ENCODE measurements around the gene TSSC4. TPM values are rescaled to one million over a fixed set of nuclear protein-coding genes. Genes with fewer than 3 reads are reported as not detected.

TSSC4 gene
- 55.6 and 55.8 TPM in 2 replicates for total RNA-seq

GRCh38 chr11:2400069-2400761 lies at the start of gene TSSC4:
TSS of gene TSSC4 (plus strand) at chr11:2400750. CDS start at chr11:2402634, 1,884 bp downstream.

GRCh38 chr11:2376751-2377451 lies 23.6 kb upstream of the TSSC4 start, which contains the start of gene CD81:
TSS of gene CD81 (plus strand) at chr11:2377310. CDS start at chr11:2377550, 240 bp downstream.

GRCh38 chr11:2443881-2444820 lies 43.6 kb downstream of the TSSC4 start, which contains the start of gene TRPM5:
TSS of gene TRPM5 (minus strand) at chr11:2444514. CDS start at chr11:2423036, 21,478 bp downstream.

DNA sequence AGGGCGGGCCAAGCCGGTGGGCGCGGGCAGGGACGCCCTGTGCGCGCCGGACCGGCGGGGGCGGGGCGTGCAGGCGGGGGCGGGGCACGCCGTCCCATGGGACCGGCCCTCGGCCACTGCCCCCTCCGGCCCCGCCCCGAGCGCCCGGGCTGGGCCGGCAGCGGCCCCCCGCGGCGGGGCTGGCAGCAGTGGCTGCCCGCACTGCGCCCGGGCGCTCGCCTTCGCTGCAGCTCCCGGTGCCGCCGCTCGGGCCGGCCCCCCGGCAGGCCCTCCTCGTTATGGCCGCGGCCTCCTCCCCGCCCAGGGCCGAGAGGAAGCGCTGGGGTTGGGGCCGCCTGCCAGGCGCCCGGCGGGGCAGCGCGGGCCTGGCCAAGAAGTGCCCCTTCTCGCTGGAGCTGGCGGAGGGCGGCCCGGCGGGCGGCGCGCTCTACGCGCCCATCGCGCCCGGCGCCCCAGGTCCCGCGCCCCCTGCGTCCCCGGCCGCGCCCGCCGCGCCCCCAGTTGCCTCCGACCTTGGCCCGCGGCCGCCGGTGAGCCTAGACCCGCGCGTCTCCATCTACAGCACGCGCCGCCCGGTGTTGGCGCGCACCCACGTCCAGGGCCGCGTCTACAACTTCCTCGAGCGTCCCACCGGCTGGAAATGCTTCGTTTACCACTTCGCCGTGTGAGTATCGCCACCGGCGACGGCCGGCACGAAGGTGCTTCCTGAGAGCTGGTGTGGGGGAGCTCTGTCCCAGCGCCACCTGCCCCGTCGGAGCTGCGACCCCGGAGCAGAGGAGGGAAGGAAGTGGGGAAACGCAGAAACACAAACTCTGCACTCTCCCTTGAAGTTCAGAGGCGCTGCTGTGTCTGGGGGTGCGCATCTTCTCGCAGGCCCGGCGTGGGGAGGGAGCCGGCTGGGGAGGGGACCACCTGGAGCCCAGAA lies 44.5 kb downstream of the TSSC4 start, which contains the start of gene KCNQ1:
KCNQ1 (plus strand) TSS at position 188 of the 925 bp plus-strand sequence; CDS start at position 279, 91 bp downstream.

Other genes starting within 250 kb of the TSSC4 start
- not detected in 2 replicates for gene INS, start 239.5 kb upstream of the TSSC4 start, total RNA-seq
- 1.6 and 7.1 TPM in 2 replicates for gene TH, start 228.9 kb upstream of the TSSC4 start, total RNA-seq
- not detected in 2 replicates for gene ASCL2, start 130.2 kb upstream of the TSSC4 start, total RNA-seq
- not detected in 2 replicates for gene C11orf21, start 98.8 kb upstream of the TSSC4 start, total RNA-seq
- not detected in 2 replicates for gene TSPAN32, start 98.7 kb upstream of the TSSC4 start, total RNA-seq
- gene CD81, start 23.4 kb upstream of the TSSC4 start, total RNA-seq, result 210 and 398 TPM in 2 replicates
- not detected in 2 replicates for gene TRPM5, start 43.8 kb downstream of the TSSC4 start, total RNA-seq
- gene KCNQ1, start 44.3 kb downstream of the TSSC4 start, total RNA-seq, result 0.16 and 0.38 TPM in 2 replicates

Measured in mesangial cell (primary cell).